Ascending aorta (tissue), 2 donors: ENCODE data around the gene TUBA1C. TPM values are rescaled to one million over a fixed set of nuclear protein-coding genes. Genes with fewer than 3 reads are reported as not detected.

Source experiments
- DNase-seq, 2 donors: peaks; one replicate each; pipeline ENCODE4 v3.0.0-alpha.2; 2019; ENCODE audit warnings: low spot score in 2 of 2
- H3K27ac ChIP-seq, 2 donors: fragments of 200-600 bp; sonication (generic); one replicate each; pipeline ENCODE4 v1.5.1; 2016 to 2017; ENCODE audit warnings: mild to moderate bottlenecking in 1 of 2
- H3K27me3 ChIP-seq: fragments of 200-600 bp; sonication (generic); one replicate; pipeline ENCODE4 v1.5.1; 2017
- H3K36me3 ChIP-seq, 2 donors: fragments of 200-600 bp; sonication (generic); one replicate each; pipeline ENCODE4 v1.5.1; 2016
- H3K4me1 ChIP-seq, 2 donors: fragments of 200-600 bp; sonication (generic); one replicate each; pipeline ENCODE4 v1.5.1; 2016 to 2017; ENCODE audit warnings: mild to moderate bottlenecking in 1 of 2
- H3K4me3 ChIP-seq, 2 donors: fragments of 200-600 bp; sonication (generic); one replicate each; pipeline ENCODE4 v1.5.1; 2016 to 2017; ENCODE audit warnings: mild to moderate bottlenecking in 1 of 2
- H3K9me3 ChIP-seq, 2 donors: fragments of 200-600 bp; sonication (generic); one replicate each; pipeline ENCODE4 v1.5.1; 2016
- intact Hi-C: fragments of 100-400 bp; cut with DNase I; formaldehyde crosslinking; loops from one replicate; pipeline ENCODE4 v1.15.1; 2023
- total RNA-seq: library from RNA; depleted of rRNA; stranded (reverse); fragments of >200 nt; gene quantifications from one replicate; pipeline ENCODE4 v1.1.0, GENCODE V29; 2016
- TF ChIP-seq, protein P1 (sequence below), 3 experiments: fragments of 200-600 bp in 2 of 3; fragments of 450-650 bp in 1 of 3; sonication (generic) in 2 of 3; IDR thresholded peaks; one replicate each; pipeline ENCODE4 v1.5.1; 2016 to 2019; ENCODE audit warnings: antibody characterized with exemption in 3 of 3, mild to moderate bottlenecking in 1 of 3, moderate library complexity in 1 of 3

Gene TUBA1C
- total RNA-seq, 1 donor from 2014 or later: 370 TPM

DNA sequence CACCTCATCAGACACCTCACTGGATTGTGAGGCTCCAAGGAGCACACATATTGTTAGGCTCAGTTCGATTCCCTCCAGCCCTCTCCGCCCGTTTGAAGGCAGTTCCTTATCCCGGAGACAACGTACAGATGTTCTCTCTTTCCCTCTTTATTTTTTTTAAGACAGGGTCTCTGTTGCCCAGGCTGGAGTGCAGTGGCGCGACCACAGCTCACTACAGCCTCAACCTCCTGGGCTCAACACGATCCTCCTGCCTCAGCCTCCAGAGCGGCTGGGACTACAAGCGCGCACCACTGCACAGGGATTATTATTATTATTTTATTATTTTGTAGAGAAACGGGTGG, 57.5 kb downstream of the TUBA1C start:
- Histone ChIP-seq H3K4me3 (peak overlapping the region; percentile 64 to 74), H3K27ac (no peak overlapping the region), H3K36me3 (no peaks in the 10 kb centered on the region), H3K27me3 (no peaks in the 10 kb centered on the region), H3K4me1 (peaks cover 0 to 9% of the 10 kb centered on the region in 2 donors), H3K9me3 (no peaks in the 10 kb centered on the region)
- TF ChIP-seq, protein P1, sequence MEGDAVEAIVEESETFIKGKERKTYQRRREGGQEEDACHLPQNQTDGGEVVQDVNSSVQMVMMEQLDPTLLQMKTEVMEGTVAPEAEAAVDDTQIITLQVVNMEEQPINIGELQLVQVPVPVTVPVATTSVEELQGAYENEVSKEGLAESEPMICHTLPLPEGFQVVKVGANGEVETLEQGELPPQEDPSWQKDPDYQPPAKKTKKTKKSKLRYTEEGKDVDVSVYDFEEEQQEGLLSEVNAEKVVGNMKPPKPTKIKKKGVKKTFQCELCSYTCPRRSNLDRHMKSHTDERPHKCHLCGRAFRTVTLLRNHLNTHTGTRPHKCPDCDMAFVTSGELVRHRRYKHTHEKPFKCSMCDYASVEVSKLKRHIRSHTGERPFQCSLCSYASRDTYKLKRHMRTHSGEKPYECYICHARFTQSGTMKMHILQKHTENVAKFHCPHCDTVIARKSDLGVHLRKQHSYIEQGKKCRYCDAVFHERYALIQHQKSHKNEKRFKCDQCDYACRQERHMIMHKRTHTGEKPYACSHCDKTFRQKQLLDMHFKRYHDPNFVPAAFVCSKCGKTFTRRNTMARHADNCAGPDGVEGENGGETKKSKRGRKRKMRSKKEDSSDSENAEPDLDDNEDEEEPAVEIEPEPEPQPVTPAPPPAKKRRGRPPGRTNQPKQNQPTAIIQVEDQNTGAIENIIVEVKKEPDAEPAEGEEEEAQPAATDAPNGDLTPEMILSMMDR (IDR thresholded peaks at IDR 0.05): no peak
- no peak for DNase-seq
- intact Hi-C loops: no loop called here

DNA sequence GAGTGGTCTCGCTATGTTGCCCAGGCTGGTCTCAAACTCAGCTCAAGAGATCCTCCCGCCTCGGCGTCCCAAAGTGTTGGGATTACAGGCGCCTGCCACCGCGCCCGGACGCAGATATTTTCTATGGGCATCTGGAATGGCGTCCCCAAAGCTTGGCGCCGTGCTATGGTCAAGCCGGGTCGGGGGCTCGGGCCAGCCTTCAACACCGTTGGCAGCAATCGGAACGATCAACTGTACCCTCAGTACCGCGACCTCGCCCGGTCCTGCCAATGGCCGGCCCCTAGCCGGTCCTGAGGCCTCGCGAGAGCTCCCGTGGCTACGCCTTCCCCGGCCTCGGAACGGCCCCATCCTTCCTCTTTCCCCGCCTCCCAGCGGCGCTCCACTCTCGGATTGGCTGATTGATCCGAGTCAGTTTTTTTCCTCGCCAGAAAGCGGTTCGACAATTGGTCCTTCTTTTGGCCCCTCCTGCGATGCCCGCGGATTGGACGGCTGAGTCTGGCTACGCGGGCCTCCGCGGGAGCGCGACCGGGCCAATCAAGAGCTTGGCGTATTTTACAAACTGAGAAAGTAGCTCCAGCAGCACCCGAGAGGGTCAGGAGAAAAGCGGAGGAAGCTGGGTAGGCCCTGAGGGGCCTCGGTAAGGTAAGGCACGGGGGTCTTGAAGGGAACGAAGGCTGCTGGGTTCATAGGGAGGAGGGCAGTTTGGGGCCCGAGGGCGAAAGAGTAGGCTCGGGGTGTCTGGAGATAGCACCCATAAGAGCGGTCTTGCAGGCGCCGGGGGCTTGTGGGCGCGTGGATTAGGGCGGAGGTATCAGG, 58.0 kb downstream of the TUBA1C start, which contains the start of gene TROAP:
TSS of gene TROAP (plus strand) at position 548 of the 816 bp plus-strand sequence. CDS start 354 bp downstream, outside the sequence.
- no peak within 1 kb of the TSS for H3K27ac ChIP-seq

DNA sequence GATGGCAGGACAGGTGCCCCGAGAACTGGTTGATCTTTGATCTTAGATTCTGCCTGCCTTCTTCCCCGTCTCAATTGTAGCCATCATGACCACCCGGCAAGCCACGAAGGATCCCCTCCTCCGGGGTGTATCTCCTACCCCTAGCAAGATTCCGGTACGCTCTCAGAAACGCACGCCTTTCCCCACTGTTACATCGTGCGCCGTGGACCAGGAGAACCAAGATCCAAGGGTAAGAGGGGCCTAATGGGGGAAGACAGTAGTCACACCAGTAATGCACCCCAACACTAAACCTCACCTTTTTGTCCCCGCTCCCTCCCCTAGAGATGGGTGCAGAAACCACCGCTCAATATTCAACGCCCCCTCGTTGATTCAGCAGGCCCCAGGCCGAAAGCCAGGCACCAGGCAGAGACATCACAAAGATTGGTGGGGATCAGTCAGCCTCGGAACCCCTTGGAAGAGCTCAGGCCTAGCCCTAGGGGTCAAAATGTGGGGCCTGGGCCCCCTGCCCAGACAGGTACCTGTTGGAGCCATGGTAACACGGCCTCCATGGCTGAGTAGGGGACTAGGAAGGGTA, 58.7 kb downstream of the TUBA1C start:
- intact Hi-C loops: no loop called here
- no peaks in the 10 kb centered on the region for H3K36me3 ChIP-seq
- no peak for DNase-seq
- no peak overlapping the region for H3K27ac ChIP-seq
- H3K27me3 ChIP-seq: no peaks in the 10 kb centered on the region
- H3K4me3 ChIP-seq: peak overlapping the region; percentile 42 to 64
- peaks cover 0 to 9% of the 10 kb centered on the region in 2 donors for H3K4me1 ChIP-seq
- TF ChIP-seq, protein P1 (IDR thresholded peaks at IDR 0.05): no peak
- H3K9me3 ChIP-seq: no peaks in the 10 kb centered on the region

More for the DNA sequence above, 58.0 kb downstream of the TUBA1C start, which contains the start of gene TROAP:
- peak; percentile 91 to 98 for DNase-seq
- TF ChIP-seq, protein P1 (IDR thresholded peaks at IDR 0.05): no peak
- Histone ChIP-seq H3K27me3 (no peaks in the 10 kb centered on the region), H3K36me3 (no peaks in the 10 kb centered on the region), H3K4me3 (peak within 1 kb of the TSS; percentile 64 to 74), H3K4me1 (peaks cover 0 to 9% of the 10 kb centered on the region in 2 donors), H3K9me3 (no peaks in the 10 kb centered on the region)
- intact Hi-C loops: no loop called here

Other genes with a start within 250 kb of the TUBA1C start
- 32.8 TPM for gene PRKAG1, start 246.3 kb upstream of the TUBA1C start, total RNA-seq
- gene KMT2D, start 204.3 kb upstream of the TUBA1C start, total RNA-seq: 106 TPM
- gene RHEBL1, start 195.1 kb upstream of the TUBA1C start, total RNA-seq: not detected
- gene DHH, start 170.3 kb upstream of the TUBA1C start, total RNA-seq: 31.5 TPM
- 74.2 TPM for gene LMBR1L, start 154.2 kb upstream of the TUBA1C start, total RNA-seq
- gene TUBA1B, start 133.7 kb upstream of the TUBA1C start, total RNA-seq: 1,333 TPM
- 214 TPM for gene TUBA1A, start 76.0 kb upstream of the TUBA1C start, total RNA-seq
- gene PRPH, start 30.1 kb downstream of the TUBA1C start, total RNA-seq: not detected
- not detected for gene TROAP, start 58.2 kb downstream of the TUBA1C start, total RNA-seq
- not detected for gene C1QL4, start 72.1 kb downstream of the TUBA1C start, total RNA-seq
- not detected for gene DNAJC22, start 81.8 kb downstream of the TUBA1C start, total RNA-seq
- 13.8 TPM for gene SPATS2, start 102.4 kb downstream of the TUBA1C start, total RNA-seq